Esophagus muscularis mucosa (tissue), 4 donors: ENCODE results near the gene RAP2A. TPM values are rescaled to one million over a fixed set of nuclear protein-coding genes. Genes with fewer than 3 reads are reported as not detected.

Experiments
- DNase-seq: peaks from one replicate; pipeline ENCODE4 v3.0.0-alpha.2; 2017; ENCODE audit errors: extremely low spot score
- H3K27ac ChIP-seq, 4 donors: fragments of 200-600 bp; sonication (generic); replicated peaks in 1 of 4; 1 replicate in 3 of 4; 2 replicates in 1 of 4; pipeline ENCODE4 v1.5.1; 2016 to 2019; ENCODE audit warnings: mild to moderate bottlenecking in 1 of 4
- H3K27me3 ChIP-seq, 4 donors: fragments of 200-600 bp; sonication (generic); one replicate each; pipeline versions ENCODE4 v1.5.1 to v1.6.0; 2016 to 2019
- H3K36me3 ChIP-seq, 4 donors: fragments of 200-600 bp; sonication (generic); one replicate each; pipeline ENCODE4 v1.5.1; 2016 to 2019
- H3K4me1 ChIP-seq, 4 donors: fragments of 200-600 bp; sonication (generic); one replicate each; pipeline ENCODE4 v1.5.1; 2016 to 2019
- H3K4me3 ChIP-seq, 4 donors: fragments of 200-600 bp; sonication (generic); 1 replicate in 2 of 4; 2 replicates in 2 of 4; pipeline ENCODE4 v1.5.1; 2016 to 2019; ENCODE audit warnings: mild to moderate bottlenecking in 4 of 4, moderate library complexity in 1 of 4
- H3K9me3 ChIP-seq, 4 donors: fragments of 200-600 bp; sonication (generic); 1 replicate in 3 of 4; 2 replicates in 1 of 4; pipeline ENCODE4 v1.5.1; 2016 to 2019
- EP300 ChIP-seq: sonication (generic); formaldehyde crosslinking; IDR thresholded peaks from one replicate; pipeline ENCODE4 v1.6.1; 2017; ENCODE audit warnings: antibody characterized with exemption
- POLR2A ChIP-seq: fragments of 450-650 bp; IDR thresholded peaks from one replicate; pipeline ENCODE4 v1.6.1; 2017; ENCODE audit warnings: antibody characterized with exemption, moderate library complexity, mild to moderate bottlenecking, low read depth
- POLR2AphosphoS5 ChIP-seq, 2 donors: sonication (generic); formaldehyde crosslinking; IDR thresholded peaks; one replicate each; pipeline ENCODE4 v1.6.1; 2017; ENCODE audit warnings: antibody characterized with exemption in 2 of 2
- WGBS: methylation state at CpG from one replicate; pipeline ENCODE4 v1.1.5; 2018; 5-methylcytosine and 5-hydroxymethylcytosine counted together
- intact Hi-C: fragments of 100-400 bp; cut with DNase I; formaldehyde crosslinking; loops from one replicate; pipeline ENCODE4 v1.15.1; 2023
- total RNA-seq, 4 donors: library from RNA; depleted of rRNA; stranded (reverse); fragments of >200 nt; gene quantifications; one replicate each; pipeline versions ENCODE4 v1.1.0 to v1.2.1, GENCODE V29; 2016
- TF ChIP-seq, protein P1 (sequence below), 3 experiments: fragments of 200-600 bp in 2 of 3; fragments of 450-650 bp in 1 of 3; sonication (generic) in 2 of 3; IDR thresholded peaks; one replicate each; pipeline ENCODE4 v1.5.1; 2017 to 2019; ENCODE audit warnings: antibody characterized with exemption in 3 of 3, mild to moderate bottlenecking in 2 of 3, moderate library complexity in 1 of 3

Gene RAP2A
- total RNA-seq, 4 donors from 2014 or later, result 24.1 to 27.8 (median 26.0) TPM

DNA sequence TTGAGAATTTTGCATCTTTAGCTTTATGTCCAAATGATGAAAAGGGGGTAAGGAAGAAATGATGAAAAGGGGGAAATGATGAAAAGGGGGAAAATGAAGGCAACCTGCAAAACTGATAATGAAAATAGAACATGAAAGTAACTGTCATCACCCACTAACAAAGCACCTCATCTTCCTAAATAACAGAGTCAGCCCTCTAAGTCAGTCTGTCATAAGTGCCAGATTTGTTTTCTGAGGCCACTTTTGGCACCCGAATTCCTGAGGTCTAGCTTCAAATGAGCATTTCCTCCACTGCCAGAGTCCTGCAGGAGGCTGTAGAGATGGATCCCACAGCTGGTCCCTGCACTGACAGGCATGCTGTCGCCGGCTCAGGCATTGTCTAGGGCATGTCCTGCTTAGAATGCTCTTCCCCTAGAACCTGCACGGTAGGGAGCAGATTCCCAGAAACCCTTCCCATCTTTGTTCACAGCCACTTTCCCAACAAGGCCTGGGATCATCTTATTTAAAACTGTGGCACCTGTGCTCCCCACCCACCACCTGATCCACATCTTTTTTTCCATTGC is 25.3 kb downstream of the RAP2A start:
- no peak overlapping the region for H3K27ac ChIP-seq
- TF ChIP-seq EP300 (no peak), POLR2A (no peak)
- DNase-seq, result no peak
- H3K9me3 ChIP-seq, result no peaks in the 10 kb centered on the region
- H3K4me1 ChIP-seq, result peaks cover 0 to 12% (median 5%) of the 10 kb centered on the region in 4 donors
- H3K27me3 ChIP-seq, result no peaks in the 10 kb centered on the region
- intact Hi-C loops, result no loop called here
- H3K36me3 ChIP-seq, result peaks cover 2 to 5% (median 4%) of the 10 kb centered on the region in 4 donors
- no peak overlapping the region for H3K4me3 ChIP-seq
- WGBS, result 89% methylated on average over 4 of the region's 4 CpGs

DNA sequence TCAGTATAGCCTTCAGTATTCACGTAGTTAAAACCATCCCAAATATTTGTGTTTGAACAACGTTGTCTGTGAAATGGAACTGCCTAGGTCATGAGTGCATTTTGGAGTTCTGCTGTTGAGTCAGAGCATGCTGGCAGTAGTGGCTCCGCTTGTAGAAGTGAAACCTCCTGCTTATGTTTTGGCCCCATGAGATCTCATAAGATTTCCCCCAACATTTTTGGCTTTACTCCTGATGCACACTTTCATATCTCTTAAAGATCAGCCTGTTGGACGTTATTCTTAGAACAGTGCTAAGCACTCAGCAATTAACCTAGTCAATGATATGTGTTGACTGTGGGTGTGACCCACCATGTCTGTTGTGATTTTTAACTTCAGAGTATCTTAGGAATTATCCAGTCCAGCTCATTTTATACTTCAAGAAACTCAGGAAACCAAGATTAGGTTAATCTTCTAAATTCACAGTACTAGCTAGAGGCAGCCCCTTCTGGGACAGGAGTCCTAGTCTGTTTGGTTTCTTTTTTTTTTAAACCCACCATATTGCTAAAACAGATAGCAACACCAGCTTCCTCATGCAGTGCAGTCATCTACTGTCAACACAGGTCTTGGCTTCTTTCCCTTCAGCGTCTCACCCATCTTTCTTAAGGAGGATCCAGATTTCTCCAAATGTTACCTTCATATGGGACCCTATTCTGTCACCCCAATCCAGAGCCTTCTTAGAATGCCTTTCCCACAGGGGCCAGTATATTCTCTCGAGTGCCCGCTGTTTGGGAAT is 26.2 kb downstream of the RAP2A start:
- TF ChIP-seq, protein P1, sequence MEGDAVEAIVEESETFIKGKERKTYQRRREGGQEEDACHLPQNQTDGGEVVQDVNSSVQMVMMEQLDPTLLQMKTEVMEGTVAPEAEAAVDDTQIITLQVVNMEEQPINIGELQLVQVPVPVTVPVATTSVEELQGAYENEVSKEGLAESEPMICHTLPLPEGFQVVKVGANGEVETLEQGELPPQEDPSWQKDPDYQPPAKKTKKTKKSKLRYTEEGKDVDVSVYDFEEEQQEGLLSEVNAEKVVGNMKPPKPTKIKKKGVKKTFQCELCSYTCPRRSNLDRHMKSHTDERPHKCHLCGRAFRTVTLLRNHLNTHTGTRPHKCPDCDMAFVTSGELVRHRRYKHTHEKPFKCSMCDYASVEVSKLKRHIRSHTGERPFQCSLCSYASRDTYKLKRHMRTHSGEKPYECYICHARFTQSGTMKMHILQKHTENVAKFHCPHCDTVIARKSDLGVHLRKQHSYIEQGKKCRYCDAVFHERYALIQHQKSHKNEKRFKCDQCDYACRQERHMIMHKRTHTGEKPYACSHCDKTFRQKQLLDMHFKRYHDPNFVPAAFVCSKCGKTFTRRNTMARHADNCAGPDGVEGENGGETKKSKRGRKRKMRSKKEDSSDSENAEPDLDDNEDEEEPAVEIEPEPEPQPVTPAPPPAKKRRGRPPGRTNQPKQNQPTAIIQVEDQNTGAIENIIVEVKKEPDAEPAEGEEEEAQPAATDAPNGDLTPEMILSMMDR (IDR thresholded peaks at IDR 0.05), result no peak
- TF ChIP-seq POLR2A, result no peak
- TF ChIP-seq EP300, result no peak
- no peak for TF ChIP-seq POLR2AphosphoS5 (IDR thresholded peaks at IDR 0.05)
- DNase-seq, result no peak
- no peak overlapping the region for H3K27ac ChIP-seq
- H3K4me3 ChIP-seq, result no peak overlapping the region
- H3K4me1 ChIP-seq, result peaks cover 0 to 12% (median 5%) of the 10 kb centered on the region in 4 donors
- peaks cover 4 to 11% (median 7%) of the 10 kb centered on the region in 4 donors for H3K36me3 ChIP-seq
- no peaks in the 10 kb centered on the region for H3K27me3 ChIP-seq
- intact Hi-C loops, result no loop called here
- no peaks in the 10 kb centered on the region for H3K9me3 ChIP-seq
- 69% methylated on average over 7 of the region's 7 CpGs for WGBS

GRCh38 chr13:97460853-97461252 is 26.9 kb downstream of the RAP2A start:
- 89% methylated on average over 2 of the region's 2 CpGs for WGBS
- Histone ChIP-seq H3K27ac (no peak overlapping the region), H3K27me3 (no peaks in the 10 kb centered on the region), H3K36me3 (peaks cover 4 to 14% (median 7%) of the 10 kb centered on the region in 4 donors), H3K4me3 (no peak overlapping the region), H3K9me3 (no peaks in the 10 kb centered on the region), H3K4me1 (peaks cover 0 to 12% (median 5%) of the 10 kb centered on the region in 4 donors)
- TF ChIP-seq EP300, result no peak
- TF ChIP-seq POLR2A, result no peak
- no peak for TF ChIP-seq POLR2AphosphoS5 (IDR thresholded peaks at IDR 0.05)
- TF ChIP-seq, protein P1 (IDR thresholded peaks at IDR 0.05), result no peak
- no peak for DNase-seq
- intact Hi-C loops, result no loop called here

DNA sequence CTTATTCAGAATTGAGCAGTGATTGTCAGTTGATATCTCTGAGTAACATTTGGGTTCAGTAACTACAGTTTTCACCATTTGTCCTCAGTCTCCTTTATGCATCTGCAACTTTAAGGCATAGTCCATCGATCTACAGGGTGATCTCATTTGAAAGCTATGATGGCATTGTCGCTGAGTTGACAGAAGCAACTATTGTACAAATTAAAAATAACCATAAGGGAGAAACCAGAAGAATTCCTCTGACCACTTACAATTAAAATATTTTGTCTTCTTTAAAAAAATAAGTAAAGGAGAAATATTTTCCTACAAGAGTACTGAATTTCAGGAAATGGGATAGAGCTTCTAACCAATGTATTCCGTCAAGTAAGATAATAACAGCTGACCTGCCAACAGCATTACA is 30.6 kb downstream of the RAP2A start:
- no peak for TF ChIP-seq EP300
- TF ChIP-seq, protein P1 (IDR thresholded peaks at IDR 0.05), result no peak
- no peak for TF ChIP-seq POLR2A
- no peak for TF ChIP-seq POLR2AphosphoS5 (IDR thresholded peaks at IDR 0.05)
- H3K9me3 ChIP-seq, result no peaks in the 10 kb centered on the region
- no peak overlapping the region for H3K4me3 ChIP-seq
- no peaks in the 10 kb centered on the region for H3K27me3 ChIP-seq
- no peak overlapping the region for H3K27ac ChIP-seq
- 79% methylated on average over 3 of the region's 3 CpGs for WGBS
- H3K36me3 ChIP-seq, result peaks cover 4 to 14% (median 7%) of the 10 kb centered on the region in 4 donors
- peaks cover 0 to 12% (median 3%) of the 10 kb centered on the region in 4 donors for H3K4me1 ChIP-seq
- DNase-seq, result no peak
- intact Hi-C loops, result no loop called here

- TF ChIP-seq EP300, result no peak
- TF ChIP-seq POLR2A, result no peak
- no peak for TF ChIP-seq POLR2AphosphoS5 (IDR thresholded peaks at IDR 0.05)
- TF ChIP-seq, protein P1 (IDR thresholded peaks at IDR 0.05), result no peak
- intact Hi-C loops, result no loop called here
- H3K27ac ChIP-seq, result no peak overlapping the region
- no peak overlapping the region for H3K4me3 ChIP-seq
- H3K36me3 ChIP-seq, result peaks cover 4 to 14% (median 7%) of the 10 kb centered on the region in 4 donors
- no peaks in the 10 kb centered on the region for H3K9me3 ChIP-seq
- no peak for DNase-seq
- H3K27me3 ChIP-seq, result no peaks in the 10 kb centered on the region
- 91% methylated on average over 3 of the region's 3 CpGs for WGBS
- H3K4me1 ChIP-seq, result no peaks in the 10 kb centered on the region
Observed at GRCh38 chr13:97466722-97467121, 32.8 kb downstream of the RAP2A start.
